GM18507 (cell line): Measurements from ENCODE around the gene AMIGO2.
A peak's percentile ranks its signal among the peaks of the same experiment; 100 is the strongest.
"Not testable (repeated sequence)": the region's sequence is repeated elsewhere in the genome, so short reads cannot be mapped to it uniquely, and the experiment has no call there.

ENCODE experiments used
- DNase-seq: peaks from one replicate; pipeline ENCODE4 v3.0.0; 2011; ENCODE audit warnings: low read depth; ENCODE audit not compliant: insufficient read length; ENCODE audit errors: extremely low spot score
- FAIRE-seq: peaks from 2 replicates; lab custom pipeline; 2011; peaks lifted over from hg19 to GRCh38; lab: Jason Lieb, UNC

The AMIGO2 gene, protein sequence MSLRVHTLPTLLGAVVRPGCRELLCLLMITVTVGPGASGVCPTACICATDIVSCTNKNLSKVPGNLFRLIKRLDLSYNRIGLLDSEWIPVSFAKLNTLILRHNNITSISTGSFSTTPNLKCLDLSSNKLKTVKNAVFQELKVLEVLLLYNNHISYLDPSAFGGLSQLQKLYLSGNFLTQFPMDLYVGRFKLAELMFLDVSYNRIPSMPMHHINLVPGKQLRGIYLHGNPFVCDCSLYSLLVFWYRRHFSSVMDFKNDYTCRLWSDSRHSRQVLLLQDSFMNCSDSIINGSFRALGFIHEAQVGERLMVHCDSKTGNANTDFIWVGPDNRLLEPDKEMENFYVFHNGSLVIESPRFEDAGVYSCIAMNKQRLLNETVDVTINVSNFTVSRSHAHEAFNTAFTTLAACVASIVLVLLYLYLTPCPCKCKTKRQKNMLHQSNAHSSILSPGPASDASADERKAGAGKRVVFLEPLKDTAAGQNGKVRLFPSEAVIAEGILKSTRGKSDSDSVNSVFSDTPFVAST

DNA sequence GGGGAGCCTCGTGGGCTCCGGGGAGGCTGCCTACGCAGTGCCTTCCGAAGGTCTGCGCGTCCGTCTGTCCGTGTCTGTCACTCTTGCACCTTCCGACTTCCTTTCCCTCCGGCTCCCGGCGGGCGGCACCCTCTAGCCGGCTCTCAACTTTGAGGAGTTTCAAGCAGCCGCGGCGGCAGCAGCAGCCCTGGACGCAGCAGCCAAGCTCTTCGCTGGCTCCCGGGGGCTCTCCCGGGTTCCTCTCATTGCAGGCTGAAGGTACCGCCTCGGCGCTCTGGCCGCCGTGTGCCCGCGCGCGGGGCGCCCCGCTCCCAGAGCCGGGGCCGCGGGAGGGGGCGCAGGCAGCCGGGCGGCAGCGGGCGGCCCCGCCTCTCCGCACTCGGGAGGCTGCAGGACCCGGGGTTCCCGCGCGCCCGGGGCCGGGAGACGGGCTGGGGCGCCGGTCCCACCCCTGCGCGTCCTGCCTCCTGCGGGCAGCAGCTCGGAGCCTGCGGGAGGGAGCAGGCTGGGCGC lies at the start of gene AMIGO2, which contains the start of gene PCED1B:
AMIGO2 (minus strand) TSS at position 492 of the 513 bp plus-strand sequence. CDS start 957 bp downstream, outside the sequence.
PCED1B (plus strand) TSS at position 154 of the 513 bp plus-strand sequence. CDS start 155,443 bp downstream, outside the sequence.
- peak; percentile 46 for FAIRE-seq
- no peak for DNase-seq

DNA sequence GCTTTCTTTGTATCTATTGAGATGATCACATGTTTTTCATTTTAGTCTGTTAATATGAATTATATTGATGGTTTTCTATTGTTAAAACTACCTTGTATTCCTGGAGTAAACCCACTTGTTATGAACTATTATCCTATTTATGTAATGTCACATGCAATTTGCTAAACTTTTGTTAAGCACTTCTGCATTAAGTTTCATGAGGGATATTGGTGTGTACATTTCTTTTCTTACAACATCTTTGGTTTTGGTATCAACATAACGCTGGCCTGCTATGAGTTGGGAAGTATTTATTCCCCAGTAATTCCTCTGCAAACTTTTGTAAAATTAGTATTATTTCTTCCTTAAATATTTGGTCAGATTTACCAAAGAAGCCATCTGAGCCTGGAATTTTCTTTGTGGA lies 46.5 kb upstream of the AMIGO2 start:
- DNase-seq (no peak), FAIRE-seq (no peak)

GRCh38 chr12:47124451-47124850 lies 44.7 kb upstream of the AMIGO2 start:
- DNase-seq (no peak), FAIRE-seq (no peak)

DNA sequence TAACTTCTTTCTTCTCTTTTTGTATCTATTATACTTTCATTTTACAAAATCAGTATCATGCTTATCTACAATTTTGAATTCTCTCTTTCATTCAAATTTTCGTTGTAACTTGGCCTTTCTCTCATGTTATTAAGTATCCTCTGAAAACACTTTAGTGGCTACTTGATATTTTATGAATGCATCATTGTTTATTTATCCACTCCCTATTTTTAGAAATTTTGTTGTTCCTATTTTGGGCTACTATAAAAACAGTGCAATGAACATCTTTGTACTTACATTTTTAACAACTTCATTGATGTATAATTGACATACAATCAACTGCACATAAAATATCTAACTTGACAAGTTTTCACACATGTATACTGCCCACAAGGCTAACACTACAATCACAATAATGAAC lies 44.0 kb upstream of the AMIGO2 start:
- no peak for FAIRE-seq
- DNase-seq = no peak

DNA sequence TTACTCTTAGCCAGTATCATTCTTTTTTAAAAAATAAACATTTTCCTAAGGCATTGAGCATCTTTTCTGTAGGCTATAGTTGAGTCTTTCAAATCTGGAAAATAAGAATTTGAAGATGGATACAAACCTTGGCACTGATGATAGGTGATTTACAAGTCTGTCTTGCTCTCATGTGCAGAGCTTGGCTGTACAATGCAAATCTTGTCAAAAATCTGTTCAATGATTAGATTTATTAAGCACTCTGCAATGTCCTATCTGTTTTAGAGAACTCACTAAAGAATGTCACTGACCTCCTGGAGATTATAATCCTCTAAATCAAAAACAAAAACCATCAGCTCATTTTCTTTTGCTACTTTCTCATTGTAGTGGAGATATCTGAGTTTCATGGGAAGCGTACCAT lies 42.8 kb upstream of the AMIGO2 start:
- FAIRE-seq = no peak
- no peak for DNase-seq

GRCh38 chr12:47121146-47121545 lies 41.4 kb upstream of the AMIGO2 start:
- no peak for DNase-seq

GRCh38 chr12:47120736-47121135 lies 41.0 kb upstream of the AMIGO2 start:
- FAIRE-seq (no peak), DNase-seq (no peak)

More at GRCh38 chr12:47121146-47121545, 41.4 kb upstream of the AMIGO2 start:
- FAIRE-seq = no peak

GRCh38 chr12:47117305-47117704 lies 37.5 kb upstream of the AMIGO2 start:
- FAIRE-seq, DNase-seq: not testable (repeated sequence)

- DNase-seq = no peak
- FAIRE-seq = no peak
Observed at GRCh38 chr12:47114481-47114892, 34.7 kb upstream of the AMIGO2 start.

- FAIRE-seq = no peak
- no peak for DNase-seq
Observed at GRCh38 chr12:47112679-47113078, 32.9 kb upstream of the AMIGO2 start.

DNA sequence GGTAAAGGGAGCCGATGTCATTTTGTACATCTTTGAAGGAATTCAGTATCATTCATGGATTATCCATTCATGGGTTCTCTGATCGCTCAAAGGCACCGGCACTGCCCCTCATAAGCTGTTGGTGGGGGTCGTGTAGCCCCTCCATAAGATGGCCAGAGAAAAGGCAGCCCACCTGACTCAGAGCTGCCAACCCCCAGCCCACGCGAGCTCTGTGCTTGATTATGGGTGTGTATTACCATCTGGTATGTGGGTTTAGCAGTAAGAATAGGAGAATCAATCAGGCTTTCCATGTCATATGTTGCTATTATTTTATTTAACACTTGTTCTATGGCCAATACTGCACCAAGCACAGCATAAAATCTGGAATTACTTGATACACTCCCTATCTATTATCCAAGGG lies 32.1 kb upstream of the AMIGO2 start:
- DNase-seq (no peak), FAIRE-seq (no peak)

GRCh38 chr12:47111392-47111778 lies 31.6 kb upstream of the AMIGO2 start:
- FAIRE-seq = no peak
- no peak for DNase-seq

- DNase-seq = no peak
- no peak for FAIRE-seq
Observed at GRCh38 chr12:47110718-47111391, 31.1 kb upstream of the AMIGO2 start.

GRCh38 chr12:47110011-47110541 lies 30.3 kb upstream of the AMIGO2 start:
- FAIRE-seq = no peak
- no peak for DNase-seq

- DNase-seq (no peak), FAIRE-seq (no peak)
Observed at GRCh38 chr12:47107926-47108325, 28.2 kb upstream of the AMIGO2 start.

DNA sequence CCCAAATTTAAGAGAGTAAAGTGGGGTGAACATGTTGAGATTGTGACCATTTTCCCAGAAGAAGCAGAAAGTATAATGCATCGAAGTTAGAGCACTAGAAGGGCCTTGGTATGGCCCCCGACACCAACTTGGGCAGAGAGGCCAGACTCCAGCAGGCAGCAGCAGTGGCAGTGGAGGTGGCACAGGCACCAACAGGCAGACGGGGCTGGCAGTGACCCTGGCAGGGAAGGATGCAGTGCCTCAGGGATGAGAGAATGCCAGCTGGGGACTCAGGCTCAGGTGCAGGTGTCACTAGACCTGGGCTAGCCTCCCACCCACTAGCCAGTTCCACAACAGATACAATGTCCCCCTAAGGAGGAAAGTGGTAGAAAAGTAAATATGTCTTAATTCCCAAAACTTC lies 27.7 kb upstream of the AMIGO2 start:
- no peak for FAIRE-seq

DNA sequence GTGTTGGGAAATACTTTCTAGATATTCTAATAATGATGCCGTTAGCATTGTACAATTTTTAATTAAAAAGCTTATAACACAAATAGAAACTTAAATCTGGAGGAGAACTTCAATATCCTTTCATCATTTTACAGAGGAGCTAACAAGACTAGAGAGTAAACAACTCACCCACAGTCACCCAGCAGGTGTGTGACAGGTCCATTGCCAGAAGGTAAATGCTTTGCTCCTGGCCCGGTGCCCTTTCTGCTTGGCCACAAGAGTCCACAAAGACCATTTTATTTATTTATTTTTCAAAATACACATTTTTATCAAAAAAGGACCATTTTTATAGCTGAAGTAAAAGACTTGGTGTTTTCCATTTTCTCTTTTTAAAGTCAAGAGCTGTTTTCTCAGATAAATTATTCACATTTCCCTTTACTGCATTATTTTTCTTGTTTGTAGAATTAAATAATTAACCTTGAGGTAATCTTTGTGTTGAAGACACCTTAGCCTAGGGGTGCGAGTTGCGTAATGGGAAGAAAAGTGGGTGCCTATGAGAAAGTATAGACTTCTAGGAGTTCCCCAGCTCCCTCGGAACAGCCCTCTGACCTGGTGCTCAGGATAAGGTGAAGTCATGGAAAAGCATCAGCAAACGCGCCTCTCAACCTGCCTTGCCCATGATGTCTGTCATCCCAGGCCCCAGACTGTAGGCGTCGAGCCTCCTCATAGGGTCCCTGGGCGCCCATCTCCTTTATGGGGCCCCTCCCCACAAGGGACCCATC lies 26.3 kb upstream of the AMIGO2 start:
- FAIRE-seq = no peak
- DNase-seq = no peak

More for the DNA sequence above, 27.7 kb upstream of the AMIGO2 start:
- DNase-seq = no peak

DNA sequence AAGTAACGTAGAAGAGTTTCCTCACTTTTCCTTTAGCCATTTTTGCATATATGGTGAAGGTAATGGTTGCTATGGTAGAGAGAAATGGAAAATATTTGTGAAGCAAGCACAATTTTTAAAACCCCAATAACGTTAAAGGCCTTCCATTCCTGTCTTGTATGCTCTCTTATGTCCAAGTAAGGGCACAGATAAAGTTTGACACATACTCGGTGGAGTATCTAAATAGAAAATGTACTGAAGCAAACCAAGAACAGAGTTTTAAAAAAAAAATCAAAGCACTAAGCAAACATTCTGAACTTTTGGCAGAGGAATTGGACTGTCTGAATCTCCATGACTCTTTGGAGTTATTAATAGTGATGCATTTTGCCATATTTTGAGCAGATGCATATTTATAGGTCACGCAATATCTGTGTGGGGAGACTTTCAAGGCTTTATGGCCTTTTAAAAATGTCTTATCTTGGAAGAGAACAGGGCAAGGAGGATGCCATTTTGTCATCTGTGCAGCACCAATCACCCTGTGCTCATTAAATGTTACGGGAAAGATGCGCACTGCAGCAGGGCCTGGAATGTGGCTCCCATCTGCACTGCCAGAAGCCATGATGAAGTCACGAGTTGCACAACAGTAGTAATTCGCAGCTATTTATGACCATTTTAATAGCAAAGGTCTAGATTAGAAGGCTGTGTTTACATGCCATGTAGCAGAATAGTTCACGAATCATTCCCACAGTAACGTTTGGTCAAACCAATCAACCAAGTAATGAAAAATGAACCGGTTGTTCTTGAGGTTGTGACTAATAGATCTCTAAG lies 23.3 kb upstream of the AMIGO2 start:
- no peak for FAIRE-seq
- no peak for DNase-seq

DNA sequence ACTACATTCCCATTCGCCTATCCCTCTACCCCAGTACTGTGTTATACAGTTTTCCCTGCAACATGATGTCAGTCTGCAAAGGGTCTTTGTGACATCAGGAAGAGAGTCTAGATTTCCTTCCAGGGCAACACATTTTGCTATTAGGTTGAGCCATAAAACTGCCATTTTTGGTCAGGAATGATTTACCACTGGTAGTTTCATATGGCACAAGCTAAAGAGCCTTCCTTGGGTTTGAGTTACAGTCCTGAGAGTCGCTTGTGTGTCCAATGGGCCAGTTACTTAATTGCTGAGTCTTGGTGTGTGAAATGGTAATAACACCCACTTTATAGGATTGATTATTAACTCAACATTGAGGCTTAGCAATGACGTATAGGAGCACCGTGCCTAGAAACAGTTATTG lies 22.6 kb upstream of the AMIGO2 start:
- no peak for DNase-seq
- no peak for FAIRE-seq
